ENCODE data around the gene EDC3.
"Not testable (repeated sequence)": the region's sequence is repeated elsewhere in the genome, so short reads cannot be mapped to it uniquely, and the experiment has no call there.

Gene EDC3

DNA sequence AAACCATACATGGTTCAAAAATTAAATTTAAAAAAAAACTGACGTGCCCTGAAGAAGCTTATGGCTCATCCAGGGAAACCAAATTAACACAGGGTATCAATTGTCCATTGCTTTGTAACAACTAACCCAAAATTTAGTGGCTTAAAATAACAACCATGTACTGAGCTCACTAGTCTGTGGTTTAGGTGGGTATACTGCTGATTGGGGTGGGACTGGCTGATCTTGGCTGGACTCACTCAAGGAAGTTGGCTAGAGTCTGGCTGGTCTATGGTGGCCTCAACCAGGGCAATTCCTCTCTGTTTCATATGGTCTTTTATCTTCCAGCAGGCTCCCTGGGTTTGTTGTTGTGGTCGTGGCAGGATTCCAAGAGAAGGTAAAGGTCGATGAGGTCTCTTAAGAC is 14.1 kb upstream of the EDC3 start:
- no peak for DNase-seq (ENCODE audit: low read depth in 3 of 3)

DNA sequence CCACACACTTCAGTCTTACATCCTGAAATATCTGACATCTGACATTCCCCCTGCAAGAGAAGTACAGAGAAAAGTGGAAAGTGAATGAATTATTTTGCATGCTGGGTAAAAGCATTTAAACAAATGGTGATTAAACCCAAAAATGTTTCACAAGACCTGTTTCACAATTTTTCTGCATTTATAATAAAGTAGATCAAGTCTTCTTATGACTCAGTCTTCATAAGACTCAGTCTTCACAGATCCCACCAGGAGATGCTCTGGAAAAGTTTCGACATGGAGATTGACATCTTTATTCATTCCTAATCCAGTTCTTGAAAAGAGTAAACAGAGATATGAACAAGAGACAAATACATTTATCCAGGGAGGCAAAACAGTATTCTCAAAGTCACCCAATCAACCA is 13.2 kb upstream of the EDC3 start:
- no peak for DNase-seq (ENCODE audit: low read depth in 3 of 3)

DNA sequence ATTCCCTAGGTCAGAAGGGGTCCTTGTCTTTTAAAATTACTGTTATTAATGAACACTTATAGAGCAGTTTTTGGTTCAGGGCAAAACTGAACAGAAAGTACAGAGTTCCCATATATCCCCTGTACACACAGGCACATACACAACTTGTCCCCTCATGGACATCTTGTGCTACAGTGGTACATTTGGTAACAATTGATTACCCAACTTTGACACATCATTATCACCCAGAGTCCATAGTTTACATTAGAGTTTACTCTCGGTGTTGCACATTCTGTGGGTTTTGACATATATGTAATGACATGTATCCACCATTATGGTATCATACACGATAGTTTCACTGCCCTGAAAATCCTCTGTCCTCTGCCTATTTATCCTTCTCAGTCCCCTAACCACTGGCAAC is 984 bp upstream of the EDC3 start:
- no peak for DNase-seq (ENCODE audit: low read depth in 3 of 3)

DNA sequence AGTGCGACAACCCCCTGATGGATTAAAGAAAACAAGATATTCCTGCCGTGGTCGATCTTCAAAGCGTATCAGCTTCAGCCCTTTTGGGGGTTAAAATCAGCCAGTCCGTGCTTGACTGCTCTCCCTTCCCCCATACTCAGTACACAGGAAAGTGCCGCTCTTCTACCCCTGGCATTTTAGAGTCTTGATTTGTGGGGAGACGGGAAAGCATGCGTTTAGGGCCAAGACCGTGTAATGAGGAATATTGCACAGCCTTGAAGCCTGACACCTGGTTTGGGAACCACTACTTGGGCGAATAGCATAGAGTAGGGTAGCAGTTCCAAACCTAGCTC is 540 bp upstream of the EDC3 start:
- DNase-seq (ENCODE audit: low read depth in 3 of 3), result no peak

DNA sequence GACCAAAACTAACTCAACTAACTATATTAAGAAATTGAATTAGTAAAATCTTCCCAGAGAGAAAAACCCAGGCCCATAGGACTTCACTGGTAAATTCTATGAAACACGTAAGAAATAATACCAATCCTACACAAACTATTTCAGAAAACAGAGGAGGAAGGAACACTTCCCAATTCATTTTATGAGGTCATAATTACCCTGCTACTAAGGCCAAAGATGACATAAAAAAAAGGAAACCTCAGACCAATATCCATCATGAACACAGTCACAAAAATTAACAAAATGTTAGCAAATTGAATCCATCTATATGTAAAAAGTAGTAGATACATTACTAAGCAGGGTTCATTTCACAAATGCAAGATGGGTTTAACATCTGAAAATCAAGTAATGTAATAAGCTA is 3.5 kb downstream of the EDC3 start:
- no peak for DNase-seq (ENCODE audit: low read depth in 3 of 3)

DNA sequence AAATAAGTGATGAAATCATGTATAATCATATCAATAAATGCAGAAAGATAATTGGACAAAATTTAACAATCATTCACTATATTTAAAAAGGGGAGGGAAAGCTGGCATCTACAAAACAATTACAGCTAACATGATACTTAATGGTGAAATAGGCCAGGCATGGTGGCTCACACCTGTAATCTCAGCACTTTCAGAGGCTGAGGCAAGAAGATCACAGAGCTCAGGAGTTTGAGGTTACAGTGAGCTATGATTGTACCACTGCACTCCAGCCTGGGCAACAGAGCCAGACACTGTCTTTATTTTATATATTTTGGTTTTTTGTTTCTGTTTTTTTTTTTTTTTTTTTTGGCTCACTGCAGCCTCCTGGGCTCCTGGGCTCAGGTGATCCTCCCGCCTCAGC is 12.1 kb downstream of the EDC3 start:
- DNase-seq (ENCODE audit: low read depth in 3 of 3), result no peak

DNA sequence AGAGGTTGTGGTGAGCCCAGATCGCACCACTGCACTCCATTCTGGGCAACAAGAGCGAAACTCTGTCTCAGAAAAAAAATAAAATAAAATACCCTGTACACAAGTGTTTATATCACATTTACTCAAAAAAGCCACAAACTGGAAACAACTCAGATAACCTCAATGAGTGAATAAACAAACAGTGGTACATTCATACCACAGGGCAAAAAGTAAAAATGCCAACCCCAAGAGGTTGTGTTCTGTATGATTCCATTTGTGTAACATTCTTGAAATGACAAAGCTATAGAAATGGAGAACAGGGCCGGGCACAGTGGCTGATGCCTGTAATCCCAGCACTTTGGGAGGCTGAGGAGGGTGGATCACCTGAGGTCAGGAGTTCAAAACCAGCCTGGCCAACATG is 12.9 kb downstream of the EDC3 start:
- no peak for DNase-seq (ENCODE audit: low read depth in 3 of 3)

DNA sequence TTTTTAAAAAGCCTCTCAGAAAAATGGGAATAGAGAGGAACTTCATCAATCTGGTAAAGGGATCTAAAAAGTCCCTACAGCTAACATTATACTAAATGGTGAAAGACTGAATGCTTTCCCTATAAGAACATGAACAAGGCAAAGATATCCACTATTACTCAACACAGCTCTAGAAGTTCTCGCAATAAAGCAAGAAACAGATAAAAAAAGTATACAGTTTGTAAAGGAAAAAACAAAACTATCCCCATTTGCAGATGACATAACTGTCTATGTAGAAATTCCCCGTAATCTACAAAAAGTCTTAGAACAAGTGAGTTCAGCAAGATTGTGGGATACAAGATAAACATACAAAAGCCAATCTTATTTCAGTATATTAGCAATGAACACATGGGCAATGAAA is 15.4 kb downstream of the EDC3 start:
- DNase-seq (ENCODE audit: low read depth in 3 of 3), result no peak

DNA sequence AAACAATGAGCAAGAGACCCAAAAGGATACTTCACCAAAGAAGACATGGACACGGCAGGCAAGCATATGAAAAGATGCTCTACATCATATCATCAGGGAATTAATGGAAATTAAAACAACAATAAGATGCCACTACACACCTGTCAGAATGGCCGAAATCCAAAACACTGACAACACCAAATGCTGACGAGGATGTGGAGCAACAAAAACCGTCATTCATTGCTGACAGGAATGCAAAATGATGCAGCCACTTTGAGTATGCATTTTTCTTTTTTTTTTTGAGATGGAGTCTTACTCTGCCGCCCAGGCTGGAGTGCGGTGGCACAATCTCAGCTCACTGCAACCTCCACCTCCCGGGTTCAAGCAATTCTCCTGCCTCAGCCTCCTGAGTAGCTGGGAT is 19.0 kb downstream of the EDC3 start:
- no peak for DNase-seq (ENCODE audit: low read depth in 3 of 3)

DNA sequence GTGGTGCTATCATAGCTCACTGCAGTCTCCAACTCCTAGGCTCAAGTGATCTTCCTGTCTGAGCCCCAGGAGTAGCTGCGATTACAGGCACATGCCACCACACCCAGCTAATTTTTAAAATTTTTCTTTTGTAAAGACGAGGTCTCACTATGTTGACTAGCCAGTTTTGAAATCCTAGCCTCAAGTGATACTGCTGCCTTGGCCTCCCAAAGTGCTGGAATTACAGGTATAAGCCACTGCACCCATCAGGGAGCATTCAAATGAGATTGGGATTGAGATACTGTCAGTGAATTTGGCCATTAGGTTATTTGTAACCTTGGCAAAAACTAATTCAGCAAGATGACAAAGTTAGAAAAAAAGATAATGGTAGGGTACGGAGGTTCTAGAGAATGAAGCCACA is 21.7 kb downstream of the EDC3 start:
- DNase-seq (ENCODE audit: low read depth in 3 of 3), result no peak

DNA sequence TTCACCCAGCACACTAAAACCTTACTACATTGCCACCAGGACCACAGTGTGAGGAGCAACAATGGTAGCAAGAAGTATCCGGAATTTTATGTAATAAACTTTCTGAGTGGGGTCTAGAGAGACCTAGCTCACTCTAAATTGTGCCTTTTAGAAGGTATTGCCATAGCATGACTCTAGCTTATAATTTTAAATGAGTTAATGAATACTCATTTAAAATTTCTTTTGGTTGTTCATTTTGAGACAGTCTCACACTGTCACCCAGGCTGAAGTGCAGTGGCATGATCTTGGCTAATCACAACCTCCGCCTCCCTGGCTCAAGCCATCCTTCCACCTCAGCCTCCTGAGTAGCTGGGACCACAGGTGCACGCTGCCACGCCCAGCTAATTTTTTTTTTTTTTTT is 26.2 kb downstream of the EDC3 start:
- DNase-seq (ENCODE audit: low read depth in 3 of 3), result no peak

DNA sequence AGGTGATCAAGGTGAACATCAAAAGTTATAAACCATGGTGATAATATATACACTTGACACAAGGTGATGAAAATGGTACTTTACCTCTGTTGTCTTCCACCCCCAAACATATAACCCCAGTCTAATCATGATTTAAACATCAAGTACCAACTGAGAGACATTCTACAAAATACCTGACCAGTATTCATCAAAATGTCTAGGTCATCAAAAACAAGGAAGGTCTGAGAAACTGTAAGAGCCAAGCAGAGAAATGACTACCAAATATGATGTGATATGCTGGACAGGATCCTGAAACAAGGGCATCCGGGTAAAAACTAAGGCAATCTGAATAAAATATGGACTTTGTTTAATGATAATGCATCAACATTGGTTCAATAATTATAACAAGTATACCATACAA is 27.8 kb downstream of the EDC3 start:
- no peak for DNase-seq (ENCODE audit: low read depth in 3 of 3)

DNA sequence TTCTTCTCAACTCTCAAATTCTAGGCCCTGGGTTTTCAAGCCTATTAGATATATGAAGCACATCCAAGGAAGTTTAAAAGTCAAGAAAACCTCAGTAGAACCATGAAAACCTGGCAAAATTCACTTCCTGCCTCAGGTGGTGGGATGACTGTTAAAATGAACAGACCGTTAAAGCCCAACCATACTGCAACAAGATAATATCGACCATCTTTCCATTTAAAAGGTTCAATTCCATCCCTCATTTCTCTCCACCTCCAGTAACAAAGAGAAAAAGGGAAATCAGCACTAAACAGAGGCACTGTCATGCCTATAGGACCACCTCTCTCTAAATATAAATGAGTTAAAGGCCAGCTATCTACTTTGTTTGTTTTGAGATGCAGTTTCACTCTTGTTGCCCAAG is 31.2 kb downstream of the EDC3 start:
- no peak for DNase-seq (ENCODE audit: low read depth in 3 of 3)

DNA sequence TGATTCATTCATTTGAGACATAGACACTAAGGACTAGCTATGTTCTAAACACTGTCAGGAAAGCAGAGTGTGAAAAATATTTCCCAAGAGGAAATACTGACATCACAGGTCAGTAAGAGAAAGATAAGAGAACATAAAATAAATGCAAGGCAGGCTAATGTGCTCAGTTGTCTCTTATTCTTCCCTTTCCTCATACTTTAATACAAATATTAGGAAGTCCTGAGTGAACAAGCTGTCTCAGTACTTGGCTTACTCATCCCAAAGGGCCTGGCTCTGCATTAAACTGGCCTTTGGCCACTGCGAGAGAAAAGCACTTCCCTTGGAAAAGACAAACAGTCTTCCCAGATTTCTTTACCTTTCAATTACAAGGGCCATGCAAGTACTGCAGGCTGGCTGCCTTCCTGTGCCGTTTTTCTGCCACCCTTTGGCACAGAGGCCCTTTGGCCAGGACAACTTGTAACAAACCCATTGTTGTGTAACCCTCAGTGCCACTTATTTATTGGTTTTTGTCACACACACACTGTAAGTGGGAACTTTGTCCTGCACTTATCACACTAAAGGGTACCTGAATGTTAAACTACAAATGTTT is 31.7 kb downstream of the EDC3 start:
- DNase-seq (ENCODE audit: low read depth in 3 of 3), result no peak

DNA sequence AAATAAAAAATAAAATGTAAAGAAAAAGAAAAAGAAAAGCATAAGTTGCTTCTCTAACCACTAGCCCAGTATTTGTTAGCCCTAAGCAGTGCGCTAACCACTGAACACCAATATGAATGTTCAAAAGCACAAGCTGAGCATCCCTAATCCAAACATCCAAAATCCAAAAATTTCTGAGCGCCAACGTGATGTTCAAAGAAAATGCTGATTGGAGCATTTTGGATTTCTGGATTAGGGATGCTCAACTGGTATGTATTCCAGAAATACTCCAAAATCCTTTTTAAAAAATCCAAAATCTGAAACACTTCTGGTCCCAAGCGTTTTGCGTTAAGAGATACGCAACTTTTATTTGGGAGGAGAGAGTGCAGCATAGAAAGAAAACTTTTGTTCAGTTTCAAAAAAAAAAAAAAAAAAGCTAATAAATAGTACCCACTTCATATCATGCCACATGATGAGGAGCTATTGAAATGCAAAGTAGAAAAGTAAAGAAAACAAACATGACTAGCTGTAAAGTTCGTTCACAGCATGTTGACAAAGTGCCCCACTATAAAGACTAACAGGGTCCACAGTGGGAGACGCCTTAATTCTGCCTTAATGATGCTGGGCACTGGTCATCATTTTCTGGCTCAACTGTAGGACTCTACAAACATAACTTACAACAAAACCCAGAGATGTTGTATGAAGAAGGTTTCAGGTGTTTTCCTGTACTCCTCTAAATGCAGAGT is 32.4 kb downstream of the EDC3 start:
- no peak for DNase-seq (ENCODE audit: low read depth in 3 of 3)

DNA sequence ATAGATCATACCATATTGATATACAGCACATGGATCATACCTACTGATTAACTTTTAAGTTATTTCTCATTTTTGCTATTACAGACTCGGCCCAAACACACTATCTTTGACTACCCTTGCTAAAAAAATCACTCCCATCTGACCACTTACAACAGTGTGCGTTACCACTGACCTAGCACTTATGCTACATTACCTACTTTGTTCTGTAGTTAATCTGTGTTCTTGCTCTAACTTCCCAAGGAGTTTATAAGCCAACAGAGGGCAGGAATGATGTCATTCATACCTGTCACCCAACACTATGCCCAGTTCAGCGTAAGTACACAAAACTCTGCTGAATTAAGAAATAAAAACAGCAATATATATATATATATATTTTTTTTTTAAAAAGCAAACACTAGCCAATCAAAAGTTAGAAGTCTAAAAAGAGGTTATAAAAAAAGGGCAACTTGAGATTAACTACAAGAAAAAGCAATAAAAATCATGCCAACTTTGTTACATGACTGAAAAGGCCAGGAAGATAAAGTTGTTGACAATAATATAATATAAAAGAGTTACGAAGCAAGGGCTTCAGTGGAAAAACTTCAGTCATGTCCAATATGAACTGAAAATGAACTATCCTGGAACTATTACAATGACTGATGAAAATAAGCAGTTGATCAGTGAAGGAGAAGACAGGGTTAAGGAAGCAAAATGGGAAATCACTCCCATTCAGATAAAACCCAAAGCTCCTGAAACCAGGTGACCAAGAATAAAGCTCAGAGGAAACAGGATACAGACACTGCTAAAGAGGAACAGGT is 33.6 kb downstream of the EDC3 start:
- DNase-seq (ENCODE audit: low read depth in 3 of 3), result no peak

DNA sequence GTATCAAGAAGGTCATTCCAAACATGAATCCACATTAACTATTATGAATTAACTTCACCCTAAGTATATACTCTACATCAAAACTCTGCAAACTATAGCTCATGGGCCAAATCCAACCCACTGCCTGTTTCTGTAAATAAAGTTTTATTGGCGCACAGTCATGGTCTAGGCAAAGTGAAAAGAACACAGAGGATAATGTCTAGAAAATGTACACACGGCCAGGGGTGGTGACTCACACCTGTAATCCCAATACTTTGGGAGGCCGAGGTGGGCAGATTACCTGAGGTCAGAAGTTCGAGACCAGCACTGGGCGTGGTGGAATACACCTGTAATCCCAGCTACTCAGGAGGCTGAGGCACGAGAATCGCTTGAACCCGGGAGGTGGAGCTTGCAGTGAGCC is 34.5 kb downstream of the EDC3 start:
- DNase-seq (ENCODE audit: low read depth in 3 of 3), result not testable (repeated sequence)

DNA sequence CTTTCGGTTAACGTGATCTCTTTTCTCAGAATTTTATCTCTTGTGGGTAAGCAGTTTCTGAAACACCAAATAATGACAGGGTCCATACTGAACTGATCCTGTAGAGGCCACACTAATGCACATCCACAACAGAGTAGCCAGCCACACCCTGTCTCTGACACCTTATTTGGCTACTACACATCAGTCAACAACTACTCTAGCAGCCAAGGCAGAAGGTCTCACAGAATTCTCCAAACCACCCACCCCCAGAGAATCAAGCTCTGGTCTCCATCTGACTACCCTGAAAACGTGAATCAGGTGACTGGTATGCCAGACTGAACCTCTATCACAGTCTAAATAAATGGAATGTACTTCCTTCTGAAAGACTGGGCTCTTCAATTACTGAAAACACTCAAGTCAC is 38.0 kb downstream of the EDC3 start:
- DNase-seq (ENCODE audit: low read depth in 3 of 3), result no peak

DNA sequence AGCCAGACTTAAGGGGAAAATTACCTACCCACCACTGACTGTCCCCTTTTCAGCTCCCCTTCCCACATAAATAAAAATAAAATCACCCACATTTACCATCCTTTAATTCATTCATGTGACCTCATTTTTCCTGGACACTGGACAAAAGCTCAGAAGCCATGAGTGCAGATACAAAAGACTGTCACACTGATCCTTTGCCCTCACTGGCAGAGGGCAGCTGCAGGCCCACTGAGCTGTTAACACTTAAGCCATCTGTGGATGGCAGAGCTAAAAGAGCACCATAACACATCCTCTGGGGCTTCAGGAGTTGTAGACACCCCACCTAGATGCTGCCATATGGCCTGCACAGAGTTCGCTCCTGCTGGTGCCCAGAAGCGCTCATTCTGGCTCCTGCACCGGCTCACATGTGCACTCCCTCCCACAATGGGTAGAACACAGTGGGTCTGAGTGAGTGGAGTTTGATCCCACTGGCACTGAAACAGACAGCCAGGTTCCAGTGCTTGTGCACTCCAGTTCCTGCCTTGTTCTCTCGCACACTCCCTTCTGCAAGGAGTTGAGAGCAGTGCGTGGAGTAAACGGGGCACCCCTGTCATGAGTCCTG is 38.8 kb downstream of the EDC3 start:
- no peak for DNase-seq (ENCODE audit: low read depth in 3 of 3)

DNA sequence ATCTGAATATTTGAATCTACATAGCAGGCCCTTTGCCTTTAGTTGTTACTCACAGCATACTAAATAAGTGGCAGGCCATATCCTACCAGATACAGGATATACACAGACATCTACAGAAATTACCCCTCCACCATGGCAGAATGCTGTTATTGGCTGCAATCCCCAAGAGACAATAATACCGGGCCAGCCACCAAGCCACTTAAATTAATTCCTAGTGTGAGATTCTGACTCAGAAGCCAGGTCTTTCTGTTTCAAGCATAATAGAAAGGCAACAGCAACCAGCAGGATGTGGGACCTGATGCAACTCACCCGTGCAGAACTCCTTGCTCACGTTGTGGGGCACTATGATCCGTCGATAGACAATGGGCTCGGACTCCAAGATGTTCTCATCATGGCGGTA is 40.4 kb downstream of the EDC3 start:
- DNase-seq (ENCODE audit: low read depth in 3 of 3), result no peak

DNA sequence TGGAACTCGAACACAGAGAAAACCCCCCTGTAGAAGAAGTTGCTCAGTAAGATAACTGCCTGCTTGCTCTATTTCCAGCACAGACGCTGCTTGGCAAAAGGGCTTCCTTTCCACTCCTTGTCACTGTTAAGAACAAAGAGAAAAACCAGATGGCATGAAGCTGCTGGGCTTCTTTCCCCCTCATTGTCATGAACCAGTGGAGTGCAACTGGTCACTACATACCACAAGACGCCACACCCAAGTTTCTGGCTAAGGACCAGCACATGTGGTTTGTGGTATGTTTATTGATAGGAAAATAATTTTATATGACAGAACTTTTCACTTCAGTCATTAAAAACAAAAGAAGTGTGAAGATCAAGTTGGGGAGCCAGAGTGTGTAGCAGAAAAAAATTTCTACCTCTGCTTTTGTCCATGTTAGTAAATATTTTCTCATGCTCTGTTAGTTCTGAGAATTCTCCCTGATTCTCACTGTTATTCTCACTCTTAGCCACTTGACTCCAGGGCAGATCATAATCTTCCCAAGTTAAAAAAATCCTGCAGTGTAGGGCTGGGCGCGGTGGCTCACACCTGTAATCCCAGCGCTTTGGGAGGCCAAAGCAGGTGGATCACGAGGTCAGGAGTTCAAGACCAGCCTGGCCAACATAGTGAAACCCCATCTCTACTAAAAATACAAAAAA is 42.3 kb downstream of the EDC3 start:
- no peak for DNase-seq (ENCODE audit: low read depth in 3 of 3)

DNA sequence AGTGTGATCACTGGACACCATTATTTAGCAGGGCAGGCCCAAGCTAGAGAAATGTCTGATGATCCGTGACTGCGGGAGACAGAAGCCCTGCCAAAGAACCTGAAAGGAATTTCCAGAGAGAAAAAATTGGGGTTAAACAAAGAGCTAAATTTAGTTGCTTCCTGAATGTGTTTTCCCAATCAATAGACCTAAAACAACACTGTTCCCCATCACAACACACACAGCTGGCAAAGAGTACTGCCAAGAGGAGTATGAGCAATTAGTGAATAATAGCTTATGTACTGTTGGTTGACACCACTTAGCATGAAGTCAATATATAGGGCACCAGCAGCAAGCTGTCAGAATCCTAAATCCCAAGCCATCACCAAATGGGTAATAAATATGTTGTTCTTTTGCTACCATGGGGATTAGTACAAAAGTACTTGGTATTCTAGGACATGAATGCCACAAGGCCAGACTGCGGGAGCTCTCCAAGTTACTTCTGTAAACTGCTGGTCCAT is 44.5 kb downstream of the EDC3 start:
- DNase-seq (ENCODE audit: low read depth in 3 of 3), result no peak

Data from stimulated activated CD4-positive, alpha-beta T cell treated with anti-CD3 and anti-CD28 coated beads, TNF-alpha, amount 100 ng/mL, for 48 hours (primary cell).